HG03066 (cell line): Measurements from ENCODE around the gene DVL2.
"Not testable (repeated sequence)": the region's sequence is repeated elsewhere in the genome, so short reads cannot be mapped to it uniquely, and the experiment has no call there.

ENCODE experiments used
- ATAC-seq: cut with Tn5 transposase; IDR thresholded peaks from one replicate; pipeline ENCODE4 v1.9.1; 2021; ENCODE audit warnings: low read depth; ENCODE audit not compliant: unreplicated experiment

DVL2 gene

GRCh38 chr17:7204828-7205461 lies 29.4 kb downstream of the DVL2 start:
- ATAC-seq: peak; percentile 81

- ATAC-seq: no peak
These were observed 30.0 kb downstream of the DVL2 start for GRCh38 chr17:7204336-7204735.

GRCh38 chr17:7203391-7203790 lies 30.9 kb downstream of the DVL2 start:
- no peak for ATAC-seq

GRCh38 chr17:7196651-7197401 lies 37.5 kb downstream of the DVL2 start:
- no peak for ATAC-seq

- ATAC-seq: no peak
These were observed 38.3 kb downstream of the DVL2 start for GRCh38 chr17:7195971-7196370.

GRCh38 chr17:7192271-7192937 lies 41.9 kb downstream of the DVL2 start:
- no peak for ATAC-seq

GRCh38 chr17:7191571-7192270 lies 42.6 kb downstream of the DVL2 start:
- ATAC-seq: no peak

GRCh38 chr17:7191069-7191468 lies 43.2 kb downstream of the DVL2 start:
- ATAC-seq: no peak

GRCh38 chr17:7190276-7190917 lies 43.9 kb downstream of the DVL2 start:
- ATAC-seq: no peak

- no peak for ATAC-seq
These were observed 48.1 kb downstream of the DVL2 start for GRCh38 chr17:7186241-7186640.

GRCh38 chr17:7184647-7185046 lies 49.7 kb downstream of the DVL2 start:
- no peak for ATAC-seq

GRCh38 chr17:7184091-7184488 lies 50.2 kb downstream of the DVL2 start:
- no peak for ATAC-seq

GRCh38 chr17:7183433-7184090 lies 50.8 kb downstream of the DVL2 start:
- no peak for ATAC-seq

- ATAC-seq: not testable (repeated sequence)
These were observed 52.2 kb downstream of the DVL2 start for GRCh38 chr17:7182101-7182500.

- ATAC-seq: no peak
These were observed 54.7 kb downstream of the DVL2 start, which contains the start of gene ASGR1 for GRCh38 chr17:7179317-7180254. TSS of gene ASGR1 (minus strand) at chr17:7179370. CDS start at chr17:7178563, 807 bp downstream.

GRCh38 chr17:7178973-7179316 lies 55.4 kb downstream of the DVL2 start:
- no peak for ATAC-seq

GRCh38 chr17:7177954-7178477 lies 56.3 kb downstream of the DVL2 start:
- ATAC-seq: no peak

GRCh38 chr17:7177191-7177953 lies 56.9 kb downstream of the DVL2 start:
- ATAC-seq: no peak
